ENCODE results near the gene RNF157. TPM values are rescaled to one million over a fixed set of nuclear protein-coding genes. Genes with fewer than 3 reads are reported as not detected.

The RNF157 gene
- total RNA-seq: 10 to 100 TPM; 11.6 to 45.8 (median 17.5) TPM
- long read RNA-seq, donor 1, full-length matches to known transcripts: 2 of 10 reads
- long read RNA-seq, donor 1, partial matches to known transcripts: 1 of 10 reads
- long read RNA-seq, donor 1, other reads (novel, unspliced or antisense): 7 of 10 reads
- long read RNA-seq, donor 2, partial matches to known transcripts: 2 of 5 reads
- long read RNA-seq, donor 2, other reads (novel, unspliced or antisense): 3 of 5 reads

- intact Hi-C loops (cut with DNase I, micrococcal nuclease): no loop called here
- TF ChIP-seq, protein P1, sequence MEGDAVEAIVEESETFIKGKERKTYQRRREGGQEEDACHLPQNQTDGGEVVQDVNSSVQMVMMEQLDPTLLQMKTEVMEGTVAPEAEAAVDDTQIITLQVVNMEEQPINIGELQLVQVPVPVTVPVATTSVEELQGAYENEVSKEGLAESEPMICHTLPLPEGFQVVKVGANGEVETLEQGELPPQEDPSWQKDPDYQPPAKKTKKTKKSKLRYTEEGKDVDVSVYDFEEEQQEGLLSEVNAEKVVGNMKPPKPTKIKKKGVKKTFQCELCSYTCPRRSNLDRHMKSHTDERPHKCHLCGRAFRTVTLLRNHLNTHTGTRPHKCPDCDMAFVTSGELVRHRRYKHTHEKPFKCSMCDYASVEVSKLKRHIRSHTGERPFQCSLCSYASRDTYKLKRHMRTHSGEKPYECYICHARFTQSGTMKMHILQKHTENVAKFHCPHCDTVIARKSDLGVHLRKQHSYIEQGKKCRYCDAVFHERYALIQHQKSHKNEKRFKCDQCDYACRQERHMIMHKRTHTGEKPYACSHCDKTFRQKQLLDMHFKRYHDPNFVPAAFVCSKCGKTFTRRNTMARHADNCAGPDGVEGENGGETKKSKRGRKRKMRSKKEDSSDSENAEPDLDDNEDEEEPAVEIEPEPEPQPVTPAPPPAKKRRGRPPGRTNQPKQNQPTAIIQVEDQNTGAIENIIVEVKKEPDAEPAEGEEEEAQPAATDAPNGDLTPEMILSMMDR (IDR thresholded peaks at IDR 0.05): no peak
- no peaks in the 10 kb centered on the region for H3K36me3 ChIP-seq (ENCODE audit: low read depth)
- H3K4me1 ChIP-seq (ENCODE audit: low read depth): peaks cover 9% of the 10 kb centered on the region
- H3K4me3 ChIP-seq: peak within 1 kb of the TSS; percentile 13
- no peaks in the 10 kb centered on the region for H3K9me3 ChIP-seq
- ATAC-seq (peak; percentile 73), DNase-seq (peak; percentile 65 to 79 (median 79))
Observed at GRCh38 chr17:76240461-76241203, at the start of gene RNF157. RNF157 (minus strand) TSS chr17:76240493; CDS start chr17:76240240, 253 bp downstream.

DNA sequence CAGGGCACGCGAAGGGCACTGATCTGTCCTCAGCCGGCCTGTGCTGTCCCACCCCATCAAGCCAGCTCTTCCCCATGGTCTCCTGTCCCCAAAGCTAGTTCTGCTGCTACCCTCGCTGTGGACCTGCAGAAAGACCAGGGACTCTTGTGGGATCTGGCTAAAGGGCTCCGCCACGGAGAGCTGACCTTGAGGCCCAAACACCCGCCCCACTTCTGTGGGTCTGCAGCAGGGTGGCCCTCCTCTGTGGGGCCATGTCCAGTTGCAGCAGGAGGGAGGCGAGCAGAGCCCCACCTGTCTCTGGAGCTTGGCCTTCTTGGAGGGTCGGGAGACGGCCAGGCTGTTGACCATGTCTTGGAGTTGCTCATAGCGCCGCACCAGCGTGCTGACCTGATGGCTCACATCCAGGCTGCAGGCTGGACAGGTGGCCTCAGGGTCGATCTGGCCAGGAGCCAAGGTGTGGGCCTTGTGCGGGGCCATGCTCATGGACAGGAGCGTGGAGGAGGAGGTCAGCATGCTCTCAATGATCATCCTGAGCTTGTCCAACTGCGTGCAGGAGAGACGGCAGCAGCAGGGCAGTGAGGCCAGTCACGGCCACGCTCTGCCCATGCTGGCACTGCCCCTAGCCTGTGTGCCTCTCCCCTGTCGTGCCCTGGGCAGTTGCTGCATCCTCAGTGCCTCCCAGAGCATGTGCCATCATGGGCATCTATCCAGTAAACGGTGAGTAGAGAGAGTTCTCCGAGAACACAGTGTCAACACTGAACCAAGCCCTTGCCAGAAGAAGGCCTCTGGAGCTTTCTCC, 41.5 kb upstream of the RNF157 start:
- ATAC-seq (no peak), DNase-seq (no peak)
- TF ChIP-seq, protein P1 (IDR thresholded peaks at IDR 0.05): no peak
- Histone ChIP-seq H3K9me3 (no peaks in the 10 kb centered on the region), H3K4me3 (no peak overlapping the region), H3K4me1 (ENCODE audit: low read depth) (peaks cover 9% of the 10 kb centered on the region), H3K36me3 (ENCODE audit: low read depth) (no peaks in the 10 kb centered on the region)
- intact Hi-C loops (cut with DNase I, micrococcal nuclease): no loop called here

DNA sequence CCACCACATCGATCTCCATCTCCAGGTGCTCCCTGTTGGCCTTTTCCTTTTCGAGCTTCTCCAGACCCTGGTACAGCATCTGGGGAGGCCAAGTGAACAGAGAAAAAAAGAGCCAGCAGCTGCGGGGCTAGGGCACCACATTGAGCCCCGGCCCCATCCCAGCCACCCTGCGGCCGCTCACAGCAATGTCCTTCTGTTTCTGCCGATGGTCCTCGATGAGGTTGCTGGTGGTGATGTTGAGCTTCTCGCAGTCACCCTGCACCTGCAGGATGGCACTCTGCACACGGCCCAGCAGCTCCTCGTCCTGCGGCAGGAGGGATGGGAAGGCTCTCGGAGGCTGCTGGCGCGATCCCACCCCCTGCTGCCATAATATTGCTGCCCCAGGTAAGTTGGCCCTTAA, 40.4 kb upstream of the RNF157 start:
- Histone ChIP-seq H3K36me3 (ENCODE audit: low read depth) (no peaks in the 10 kb centered on the region), H3K9me3 (no peaks in the 10 kb centered on the region), H3K4me1 (ENCODE audit: low read depth) (peaks cover 9% of the 10 kb centered on the region), H3K4me3 (no peak overlapping the region)
- intact Hi-C loops (cut with DNase I, micrococcal nuclease): no loop called here
- no peak for ATAC-seq
- TF ChIP-seq, protein P1 (IDR thresholded peaks at IDR 0.05): no peak
- DNase-seq: no peak

DNA sequence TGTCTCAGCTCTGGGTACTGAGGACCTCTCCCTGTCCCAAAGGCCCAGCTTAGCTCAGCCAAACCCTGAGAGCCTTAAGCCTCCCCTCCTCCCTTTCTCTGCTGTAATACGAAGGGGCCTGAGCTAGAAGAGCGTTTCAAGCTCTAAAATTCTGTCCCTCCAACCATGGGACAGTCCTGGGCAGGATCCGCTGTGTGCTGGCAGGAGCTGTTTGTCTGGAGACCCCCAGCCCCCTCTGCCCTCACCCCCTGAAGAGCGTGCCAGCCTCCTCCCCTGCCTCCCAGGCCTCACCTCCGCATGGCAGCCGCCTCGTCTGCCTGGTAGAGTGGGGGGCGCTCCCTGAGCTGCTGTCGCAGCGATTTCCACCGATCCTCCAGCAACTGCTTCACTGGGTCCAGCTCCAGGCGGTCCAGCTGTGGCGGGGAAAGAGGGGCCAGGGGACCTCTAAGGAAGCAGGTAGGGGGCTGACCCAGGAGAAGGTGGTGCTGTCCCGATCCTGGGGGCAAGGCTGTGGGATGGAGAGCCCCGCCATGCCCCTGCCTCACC, 39.5 kb upstream of the RNF157 start:
- TF ChIP-seq, protein P1 (IDR thresholded peaks at IDR 0.05): no peak
- no peaks in the 10 kb centered on the region for H3K36me3 ChIP-seq (ENCODE audit: low read depth)
- DNase-seq: peak in 1 of 3 donors; percentile 51
- intact Hi-C loops (cut with DNase I, micrococcal nuclease): loop anchor here (5.0 to 10.0 kb wide), 2 partner anchors 95 to 158 kb away; no protein-coding TSS in a partner anchor
- H3K9me3 ChIP-seq: no peaks in the 10 kb centered on the region
- no peak overlapping the region for H3K4me3 ChIP-seq
- peaks cover 9% of the 10 kb centered on the region for H3K4me1 ChIP-seq (ENCODE audit: low read depth)
- no peak for ATAC-seq

GRCh38 chr17:76278952-76279741, 38.9 kb upstream of the RNF157 start:
- Histone ChIP-seq H3K4me3 (no peak overlapping the region), H3K4me1 (ENCODE audit: low read depth) (peaks cover 9% of the 10 kb centered on the region), H3K36me3 (ENCODE audit: low read depth) (no peaks in the 10 kb centered on the region), H3K9me3 (no peaks in the 10 kb centered on the region)
- TF ChIP-seq, protein P1 (IDR thresholded peaks at IDR 0.05): peak; percentile 81
- intact Hi-C loops (cut with DNase I, micrococcal nuclease): loop anchor here (5.0 to 10.0 kb wide), 2 partner anchors 94 to 157 kb away; no protein-coding TSS in a partner anchor
- DNase-seq (peak; percentile 88 to 94 (median 91)), ATAC-seq (peak; percentile 92)

All from mucosa of descending colon (tissue), 3 donors.